GM19452 (cell line): ENCODE measurements around the gene TLX3.

Experiments used
- ATAC-seq: cut with Tn5 transposase; IDR thresholded peaks from one replicate; pipeline ENCODE4 v1.9.1; 2021; ENCODE audit not compliant: unreplicated experiment

Gene TLX3

GRCh38 chr5:171300358-171300757 lies 8.7 kb upstream of the TLX3 start:
- no peak for ATAC-seq

GRCh38 chr5:171306166-171306565 lies 2.9 kb upstream of the TLX3 start:
- no peak for ATAC-seq

GRCh38 chr5:171306781-171307591 lies 2.1 kb upstream of the TLX3 start:
- no peak for ATAC-seq

GRCh38 chr5:171307789-171308452 lies 1.1 kb upstream of the TLX3 start:
- ATAC-seq, result no peak

GRCh38 chr5:171309276-171310211 lies 496 bp downstream of the TLX3 start:
- ATAC-seq, result no peak

- no peak for ATAC-seq
Observed at GRCh38 chr5:171310212-171310818, 1.3 kb downstream of the TLX3 start.

- ATAC-seq, result no peak
Observed at GRCh38 chr5:171310819-171311321, 1.8 kb downstream of the TLX3 start.

- ATAC-seq, result no peak
Observed at GRCh38 chr5:171311322-171312077, 2.5 kb downstream of the TLX3 start.

GRCh38 chr5:171312129-171312974 lies 3.3 kb downstream of the TLX3 start:
- ATAC-seq, result no peak

- no peak for ATAC-seq
Observed at GRCh38 chr5:171313481-171314206, 4.6 kb downstream of the TLX3 start.

- no peak for ATAC-seq
Observed at GRCh38 chr5:171314728-171315385, 5.8 kb downstream of the TLX3 start.

- ATAC-seq, result no peak
Observed at GRCh38 chr5:171315386-171315891, 6.4 kb downstream of the TLX3 start.

- no peak for ATAC-seq
Observed at GRCh38 chr5:171315925-171316257, 6.8 kb downstream of the TLX3 start.

- ATAC-seq, result no peak
Observed at GRCh38 chr5:171316258-171317121, 7.4 kb downstream of the TLX3 start.

- no peak for ATAC-seq
Observed at GRCh38 chr5:171317230-171317629, 8.2 kb downstream of the TLX3 start.

GRCh38 chr5:171318026-171318425 lies 9.0 kb downstream of the TLX3 start:
- no peak for ATAC-seq

GRCh38 chr5:171321447-171321846 lies 12.4 kb downstream of the TLX3 start:
- ATAC-seq, result no peak
